CD14-positive monocyte (primary cell): ENCODE measurements around the gene SLC35F4. TPM values are rescaled to one million over a fixed set of nuclear protein-coding genes. Genes with fewer than 3 reads are reported as not detected.

ENCODE experiments used
- DNase-seq, 3 donors: peaks; one replicate each; pipeline ENCODE4 v3.0.0-alpha.2; 2011 to 2022
- H2AFZ ChIP-seq: 2 replicates; pipeline ENCODE4 v1.6.0; 2012; ENCODE audit warnings: mild to moderate bottlenecking, low read depth, low read length, inconsistent platforms; ENCODE audit not compliant: insufficient read depth, poor library complexity, severe bottlenecking
- H3K27ac ChIP-seq, 2 donors: 1 replicate in 1 of 2; 2 replicates in 1 of 2; pipeline ENCODE4 v1.5.1; 2012 to 2013; ENCODE audit warnings: low read length in 2 of 2, control low read depth in 1 of 2, inconsistent platforms in 1 of 2, low read depth in 1 of 2, mild to moderate bottlenecking in 1 of 2
- H3K27me3 ChIP-seq, 2 donors: one replicate each; pipeline versions ENCODE4 v1.6.0 to v1.6.1; 2011 to 2013; ENCODE audit warnings: low read length in 2 of 2; ENCODE audit not compliant: control insufficient read depth in 2 of 2, insufficient read depth in 2 of 2
- H3K36me3 ChIP-seq, 2 donors: replicated peaks in 1 of 2; 1 replicate in 1 of 2; 2 replicates in 1 of 2; pipeline versions ENCODE4 v1.5.1 to v1.6.1; 2012 to 2013; ENCODE audit warnings: low read length in 2 of 2, control low read depth in 1 of 2, inconsistent platforms in 1 of 2, mild to moderate bottlenecking in 1 of 2; ENCODE audit not compliant: insufficient read depth in 2 of 2, control insufficient read depth in 1 of 2
- H3K4me1 ChIP-seq, 2 donors: 1 replicate in 1 of 2; 2 replicates in 1 of 2; pipeline versions ENCODE4 v1.5.1 to v1.6.1; 2012 to 2013; ENCODE audit warnings: low read length in 2 of 2, control low read depth in 1 of 2, inconsistent platforms in 1 of 2, mild to moderate bottlenecking in 1 of 2, moderate library complexity in 1 of 2; ENCODE audit not compliant: insufficient read depth in 2 of 2, control insufficient read depth in 1 of 2
- H3K4me2 ChIP-seq: replicated peaks from 2 replicates; pipeline ENCODE3; 2012; ENCODE audit warnings: low read length, moderate library complexity, mild to moderate bottlenecking; ENCODE audit not compliant: poor library complexity, severe bottlenecking; ENCODE audit errors: extremely low read depth
- H3K4me3 ChIP-seq, 3 experiments: fragments of 200-600 bp in 1 of 3; sonication (generic) in 1 of 3; replicated peaks in 1 of 3; 1 replicate in 2 of 3; 2 replicates in 1 of 3; pipeline ENCODE4 v1.5.1; 2011 to 2013; ENCODE audit warnings: low read length in 3 of 3, mild to moderate bottlenecking in 3 of 3, control low read depth in 2 of 3, low read depth in 2 of 3, inconsistent platforms in 1 of 3, moderate library complexity in 1 of 3
- H3K79me2 ChIP-seq: 2 replicates; pipeline ENCODE4 v1.6.0; 2012; ENCODE audit warnings: mild to moderate bottlenecking, control low read depth, inconsistent platforms, low read length, moderate library complexity; ENCODE audit not compliant: insufficient read depth
- H3K9ac ChIP-seq: 2 replicates; pipeline ENCODE4 v1.6.0; 2017; ENCODE audit warnings: low read length, mild to moderate bottlenecking; ENCODE audit not compliant: insufficient read depth, poor library complexity, severe bottlenecking
- H3K9me3 ChIP-seq, 2 donors: replicated peaks in 1 of 2; 1 replicate in 1 of 2; 2 replicates in 1 of 2; pipeline versions ENCODE4 v1.5.1 to v1.6.1; 2012 to 2013; ENCODE audit warnings: low read length in 2 of 2, control low read depth in 1 of 2; ENCODE audit not compliant: control insufficient read depth in 1 of 2, insufficient read depth in 1 of 2
- H4K20me1 ChIP-seq: 2 replicates; pipeline ENCODE4 v1.6.0; 2012; ENCODE audit warnings: mild to moderate bottlenecking, low read length, control low read depth, moderate library complexity; ENCODE audit not compliant: insufficient read depth
- H3K27ac Mint-ChIP-seq, 7 donors: one replicate each; pipeline ENCODE4 v1.8.0; 2020; ENCODE audit warnings: mild to moderate bottlenecking in 7 of 7, mixed read lengths in 7 of 7, moderate library complexity in 6 of 7, inconsistent platforms in 2 of 7
- H3K27me3 Mint-ChIP-seq, 3 donors: one replicate each; pipeline ENCODE4 v1.8.0; 2021 to 2022; ENCODE audit warnings: low read depth in 3 of 3, mild to moderate bottlenecking in 3 of 3, mixed read lengths in 3 of 3, moderate library complexity in 3 of 3, inconsistent platforms in 1 of 3
- H3K36me3 Mint-ChIP-seq, 2 donors: one replicate each; pipeline ENCODE4 v1.8.0; 2020; ENCODE audit warnings: mixed read lengths in 2 of 2, inconsistent platforms in 1 of 2, mild to moderate bottlenecking in 1 of 2
- H3K4me1 Mint-ChIP-seq: one replicate; pipeline ENCODE4 v1.8.0; 2020; ENCODE audit warnings: mild to moderate bottlenecking, mixed read lengths
- H3K4me3 Mint-ChIP-seq, 2 donors: one replicate each; pipeline ENCODE4 v1.8.0; 2020; ENCODE audit warnings: mild to moderate bottlenecking in 2 of 2, mixed read lengths in 2 of 2, moderate library complexity in 1 of 2
- H3K9me3 Mint-ChIP-seq, 7 donors: one replicate each; pipeline ENCODE4 v1.8.0; 2020 to 2022; ENCODE audit warnings: mixed read lengths in 7 of 7, mild to moderate bottlenecking in 6 of 7, moderate library complexity in 6 of 7, inconsistent platforms in 2 of 7
- WGBS: methylation state at CpG from one replicate; pipeline ENCODE4 v1.1.5; 2013; ENCODE audit warnings: missing lambda C conversion rate; ENCODE audit not compliant: insufficient coverage; 5-methylcytosine and 5-hydroxymethylcytosine counted together
- intact Hi-C, 2 donors: fragments of 100-400 bp; cut with micrococcal nuclease; formaldehyde crosslinking; loops; one replicate each; pipeline versions ENCODE4 v1.15.0 to v1.15.1; 2023
- polyA plus RNA-seq, 3 donors: library from polyadenylated mRNA; depleted of rRNA in 1 of 3; unstranded in 2 of 3; stranded (reverse) in 1 of 3; fragments of 300-500 nt in 2 of 3; fragments of >200 nt in 1 of 3; fragmentation: Illumina TruSeq in 2 of 3; gene quantifications; 1 replicate in 2 of 3; 2 replicates in 1 of 3; pipeline ENCODE4 v1.2.3, GENCODE V29; 2012 to 2021
- TF ChIP-seq, protein P1 (sequence below): fragments of 200-600 bp; IDR thresholded peaks from one replicate; pipeline ENCODE4 v1.8.0; 2022; ENCODE audit warnings: antibody characterized with exemption, mild to moderate bottlenecking

SLC35F4 gene
- polyA plus RNA-seq, 3 donors, result not detected

DNA sequence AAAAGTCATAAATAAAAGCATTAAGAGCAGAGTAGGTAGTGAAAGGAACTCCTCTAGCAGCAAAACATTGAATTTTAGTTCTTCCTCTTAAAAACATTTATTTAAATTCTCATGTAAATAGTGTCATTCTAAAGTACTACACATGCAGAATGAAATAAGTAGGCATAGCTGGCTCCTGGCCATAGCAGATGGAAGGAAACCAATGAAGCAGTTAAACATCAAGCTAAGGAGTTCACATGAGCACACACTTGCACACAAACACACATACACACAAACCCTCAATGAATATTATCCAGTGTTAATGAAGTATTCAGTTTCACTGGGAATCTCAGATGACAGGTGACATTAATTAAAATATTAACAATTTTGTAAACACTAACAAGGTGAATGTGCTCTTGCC lies 69.3 kb downstream of the SLC35F4 start:
- H3K4me1 Mint-ChIP-seq, result no peaks in the 10 kb centered on the region
- intact Hi-C loops, result no loop called here
- peaks cover 7 to 14% of the 10 kb centered on the region in 2 donors for H3K9me3 ChIP-seq

DNA sequence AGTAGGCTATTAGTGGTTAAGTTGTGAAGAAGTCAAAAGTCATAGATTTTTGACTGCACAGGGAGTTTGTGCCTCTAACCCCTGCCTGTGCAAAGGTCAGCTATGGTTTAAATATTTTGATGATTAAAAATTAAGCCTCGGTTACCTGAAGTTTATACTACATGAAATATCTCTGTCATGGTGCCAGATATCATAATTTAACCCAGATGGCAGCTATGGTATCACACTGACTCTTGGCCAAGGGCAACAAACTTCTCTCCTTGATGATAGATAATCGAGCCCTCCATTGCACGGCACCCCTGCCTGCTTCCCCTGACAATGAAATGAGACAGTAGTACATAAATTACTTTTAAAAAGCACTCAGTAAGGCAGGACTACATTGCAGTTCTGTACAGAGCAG lies 80.8 kb downstream of the SLC35F4 start:
- intact Hi-C loops, result no loop called here

More for the DNA sequence above, 69.3 kb downstream of the SLC35F4 start:
- no peaks in the 10 kb centered on the region for H3K27me3 Mint-ChIP-seq
- no peak for DNase-seq
- no peak overlapping the region for H2AFZ ChIP-seq
- no peaks in the 10 kb centered on the region for H3K36me3 ChIP-seq
- H3K9me3 Mint-ChIP-seq, result peaks cover 3 to 12% (median 6%) of the 10 kb centered on the region in 7 donors
- H3K4me2 ChIP-seq, result no peak overlapping the region
- H3K36me3 Mint-ChIP-seq, result no peaks in the 10 kb centered on the region
- H3K4me3 Mint-ChIP-seq, result no peak overlapping the region
- no peak overlapping the region for H3K27ac Mint-ChIP-seq
- no peak overlapping the region for H3K9ac ChIP-seq
- H3K4me3 ChIP-seq, result no peak overlapping the region
- H3K27me3 ChIP-seq, result no peaks in the 10 kb centered on the region
- no peaks in the 10 kb centered on the region for H3K4me1 ChIP-seq
- no peaks in the 10 kb centered on the region for H4K20me1 ChIP-seq
- TF ChIP-seq, protein P1, sequence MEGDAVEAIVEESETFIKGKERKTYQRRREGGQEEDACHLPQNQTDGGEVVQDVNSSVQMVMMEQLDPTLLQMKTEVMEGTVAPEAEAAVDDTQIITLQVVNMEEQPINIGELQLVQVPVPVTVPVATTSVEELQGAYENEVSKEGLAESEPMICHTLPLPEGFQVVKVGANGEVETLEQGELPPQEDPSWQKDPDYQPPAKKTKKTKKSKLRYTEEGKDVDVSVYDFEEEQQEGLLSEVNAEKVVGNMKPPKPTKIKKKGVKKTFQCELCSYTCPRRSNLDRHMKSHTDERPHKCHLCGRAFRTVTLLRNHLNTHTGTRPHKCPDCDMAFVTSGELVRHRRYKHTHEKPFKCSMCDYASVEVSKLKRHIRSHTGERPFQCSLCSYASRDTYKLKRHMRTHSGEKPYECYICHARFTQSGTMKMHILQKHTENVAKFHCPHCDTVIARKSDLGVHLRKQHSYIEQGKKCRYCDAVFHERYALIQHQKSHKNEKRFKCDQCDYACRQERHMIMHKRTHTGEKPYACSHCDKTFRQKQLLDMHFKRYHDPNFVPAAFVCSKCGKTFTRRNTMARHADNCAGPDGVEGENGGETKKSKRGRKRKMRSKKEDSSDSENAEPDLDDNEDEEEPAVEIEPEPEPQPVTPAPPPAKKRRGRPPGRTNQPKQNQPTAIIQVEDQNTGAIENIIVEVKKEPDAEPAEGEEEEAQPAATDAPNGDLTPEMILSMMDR, result no peak
- H3K79me2 ChIP-seq, result no peaks in the 10 kb centered on the region
- no peak overlapping the region for H3K27ac ChIP-seq

More for the DNA sequence above, 80.8 kb downstream of the SLC35F4 start:
- H2AFZ ChIP-seq, result no peak overlapping the region
- H3K27me3 Mint-ChIP-seq, result no peaks in the 10 kb centered on the region
- TF ChIP-seq, protein P1, result no peak
- H3K9me3 Mint-ChIP-seq, result peaks cover 16 to 31% (median 21%) of the 10 kb centered on the region in 7 donors
- H3K27ac ChIP-seq, result no peak overlapping the region
- H3K4me2 ChIP-seq, result no peak overlapping the region
- H3K9ac ChIP-seq, result no peak overlapping the region
- H4K20me1 ChIP-seq, result no peaks in the 10 kb centered on the region
- H3K27me3 ChIP-seq, result no peaks in the 10 kb centered on the region
- no peak overlapping the region for H3K27ac Mint-ChIP-seq
- no peaks in the 10 kb centered on the region for H3K4me1 Mint-ChIP-seq
- no peaks in the 10 kb centered on the region for H3K79me2 ChIP-seq
- no CpG with 5 or more reads among the region's 3 CpGs for WGBS
- peaks cover 7 to 16% of the 10 kb centered on the region in 2 donors for H3K9me3 ChIP-seq
- H3K4me3 ChIP-seq, result no peak overlapping the region
- H3K36me3 Mint-ChIP-seq, result no peaks in the 10 kb centered on the region
- no peaks in the 10 kb centered on the region for H3K36me3 ChIP-seq
- no peak for DNase-seq
- no peaks in the 10 kb centered on the region for H3K4me1 ChIP-seq
- H3K4me3 Mint-ChIP-seq, result no peak overlapping the region
